OCI-LY7 (cell line): ENCODE results near the gene NEO1. TPM values are rescaled to one million over a fixed set of nuclear protein-coding genes. Genes with fewer than 3 reads are reported as not detected.

Experiments
- BruUV-seq: library from RNA; stranded (reverse); fragments of 400-500 nt; replicated peaks from 2 replicates; lab custom pipeline; 2021; lab: Mats Ljungman, UMichigan
- CTCF ChIA-PET: fragments of 300-600 bp; sonication (Branson Sonifier 250); formaldehyde crosslinking; loops from one replicate; lab custom pipeline; 2022; ENCODE audit warnings: antibody characterized with exemption; ENCODE audit not compliant: unreplicated experiment; lab: Charles Lee
- POLR2A ChIA-PET: fragments of 300-600 bp; sonication (Branson Sonifier 250); formaldehyde crosslinking; loops from one replicate; lab custom pipeline; 2022; ENCODE audit warnings: antibody characterized with exemption; lab: Charles Lee
- DNase-seq: peaks from one replicate; pipeline ENCODE4 v3.0.0-alpha.2; 2015; ENCODE audit warnings: low spot score
- H2AFZ ChIP-seq: fragments of 200-600 bp; sonication (generic), shearing (Covaris generic); 2 replicates; pipeline ENCODE4 v1.6.1; 2014; ENCODE audit warnings: mild to moderate bottlenecking, antibody characterized with exemption, low read length, moderate library complexity
- H3K27ac ChIP-seq: fragments of 200-600 bp; sonication (generic); 2 replicates; pipeline ENCODE4 v1.5.1; 2014; ENCODE audit warnings: mixed run types, low read depth, mild to moderate bottlenecking, moderate library complexity, low read length, inconsistent platforms; ENCODE audit not compliant: poor library complexity, severe bottlenecking
- H3K36me3 ChIP-seq: fragments of 200-600 bp; sonication (generic); 2 replicates; pipeline ENCODE4 v1.6.1; 2014; ENCODE audit warnings: mild to moderate bottlenecking, antibody characterized with exemption, low read length, moderate library complexity, mixed read lengths; ENCODE audit not compliant: insufficient read depth
- H3K4me1 ChIP-seq: fragments of 200-600 bp; sonication (generic); 2 replicates; pipeline ENCODE4 v1.5.1; 2014; ENCODE audit warnings: mild to moderate bottlenecking, low read length; ENCODE audit not compliant: insufficient read depth, poor library complexity, severe bottlenecking
- H3K4me2 ChIP-seq: fragments of 200-600 bp; sonication (generic); 2 replicates; pipeline ENCODE4 v1.6.1; 2014; ENCODE audit warnings: mild to moderate bottlenecking, low read length
- H3K4me3 ChIP-seq: fragments of 200-600 bp; sonication (generic); 2 replicates; pipeline ENCODE4 v1.5.1; 2014; ENCODE audit warnings: mild to moderate bottlenecking, low read depth, low read length; ENCODE audit not compliant: poor library complexity, severe bottlenecking
- H3K79me2 ChIP-seq: fragments of 200-600 bp; sonication (generic); 2 replicates; pipeline ENCODE4 v1.6.1; 2016; ENCODE audit warnings: low read depth, mild to moderate bottlenecking, low read length, moderate library complexity, mixed read lengths; ENCODE audit not compliant: insufficient read depth
- H3K9me2 ChIP-seq: fragments of 200-600 bp; sonication (generic); 2 replicates; pipeline ENCODE4 v1.6.1; 2016; ENCODE audit warnings: mild to moderate bottlenecking, low read length, mixed read lengths; ENCODE audit not compliant: insufficient read depth
- H3K9me3 ChIP-seq: fragments of 200-600 bp; sonication (generic); 2 replicates; pipeline ENCODE4 v1.6.1; 2014; ENCODE audit warnings: mild to moderate bottlenecking, mixed run types, low read length, mixed read lengths
- H4K20me1 ChIP-seq: fragments of 200-600 bp; sonication (generic); 2 replicates; pipeline ENCODE4 v1.6.1; 2014; ENCODE audit warnings: mild to moderate bottlenecking, antibody characterized with exemption, low read length, moderate library complexity, mixed read lengths; ENCODE audit not compliant: insufficient read depth
- CTCF ChIP-seq: fragments of 200-600 bp; sonication (generic); conservative IDR thresholded peaks from 2 replicates; pipeline ENCODE4 v1.5.1; 2014; ENCODE audit warnings: mild to moderate bottlenecking, antibody characterized with exemption, low read length, moderate library complexity, mixed read lengths
- EZH2phosphoT487 ChIP-seq: fragments of 200-600 bp; sonication (generic); IDR thresholded peaks from 2 replicates; pipeline ENCODE4 v1.6.1; 2018; ENCODE audit warnings: low read depth, borderline replicate concordance, mild to moderate bottlenecking, mixed run types, antibody characterized with exemption, low read length, moderate library complexity, mixed read lengths
- intact Hi-C: fragments of 100-400 bp; cut with micrococcal nuclease; formaldehyde crosslinking; loops from one replicate; pipeline ENCODE4 v1.10.0; 2022; ENCODE audit not compliant: unreplicated experiment
- total RNA-seq, 2 experiments: library from RNA; depleted of rRNA in 1 of 2; stranded (reverse); fragments of >200 nt in 1 of 2; shearing (Covaris generic) in 1 of 2; gene quantifications; 2 replicates each; pipeline ENCODE4 v1.2.3, GENCODE V29; 2014 to 2022

The NEO1 gene
- total RNA-seq, 2 experiments from 2014 or later, result 3.0 TPM

GRCh38 chr15:73139744-73140553 lies 87.7 kb downstream of the NEO1 start:
- Histone ChIP-seq H3K9me2 (no peaks in the 10 kb centered on the region), H3K4me1 (no peaks in the 10 kb centered on the region), H3K4me3 (no peak overlapping the region), H2AFZ (no peak overlapping the region), H3K9me3 (no peaks in the 10 kb centered on the region), H4K20me1 (no peaks in the 10 kb centered on the region), H3K36me3 (no peaks in the 10 kb centered on the region), H3K79me2 (no peaks in the 10 kb centered on the region), H3K27ac (no peak overlapping the region), H3K4me2 (no peak overlapping the region)
- DNase-seq, result no peak
- ChIA-PET CTCF (no interaction called here), POLR2A (interaction anchor here (0.6 kb wide), 1 partner anchor 374 kb away, joined by 5 read pairs; no protein-coding TSS in a partner anchor)
- intact Hi-C loops, result no loop called here
- TF ChIP-seq EZH2phosphoT487, result no peak
- TF ChIP-seq CTCF, result no peak
- no TSS peak for BruUV-seq

DNA sequence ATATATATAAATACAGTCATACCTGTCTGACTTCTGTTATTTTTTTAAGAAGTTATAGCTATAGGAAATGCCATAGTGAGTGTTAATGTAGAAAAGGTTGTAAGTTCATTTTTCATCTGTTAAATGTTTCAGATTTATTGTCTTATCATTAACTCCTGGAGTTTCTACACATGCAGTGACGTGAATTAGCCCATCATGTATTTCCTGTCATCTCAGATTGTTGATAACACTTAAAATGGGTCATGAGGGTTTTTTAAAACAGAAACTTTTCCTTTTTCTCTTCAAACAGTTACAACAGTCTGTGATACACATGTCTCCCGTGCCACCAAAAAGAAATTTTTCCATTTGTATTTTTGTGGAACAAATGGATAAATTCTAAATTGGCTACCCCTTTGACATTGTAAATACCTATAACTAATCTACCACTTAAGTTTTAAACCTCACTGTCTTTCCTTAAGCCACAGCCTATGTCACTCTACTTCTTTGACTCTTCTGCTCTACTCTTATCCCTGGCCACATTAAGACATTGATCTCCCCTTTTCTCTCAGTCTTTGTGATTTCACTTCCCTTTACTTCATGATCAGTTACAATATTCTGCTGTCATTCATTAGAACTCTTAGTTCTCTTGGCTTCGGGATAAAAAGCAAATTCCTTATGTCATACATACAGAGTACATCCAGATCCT lies 89.1 kb downstream of the NEO1 start:
- Histone ChIP-seq H4K20me1 (no peaks in the 10 kb centered on the region), H3K79me2 (no peaks in the 10 kb centered on the region), H2AFZ (no peak overlapping the region), H3K36me3 (no peaks in the 10 kb centered on the region), H3K4me3 (no peak overlapping the region), H3K4me2 (no peak overlapping the region), H3K4me1 (no peaks in the 10 kb centered on the region), H3K27ac (no peak overlapping the region), H3K9me3 (no peaks in the 10 kb centered on the region), H3K9me2 (no peaks in the 10 kb centered on the region)
- BruUV-seq, result no TSS peak
- CTCF ChIA-PET, result no interaction called here
- intact Hi-C loops, result no loop called here
- TF ChIP-seq CTCF (no peak), EZH2phosphoT487 (no peak)
- no peak for DNase-seq
- POLR2A ChIA-PET, result no interaction called here
